IMR-90 (cell line): ENCODE measurements around the gene PPM1F.

Experiments used
- BHLHE40 ChIP-seq: fragments of 150-350 bp; IDR thresholded peaks from 2 replicates; pipeline ENCODE4 v1.6.1; 2016; ENCODE audit warnings: mild to moderate bottlenecking, low read depth, low read length
- CTCF ChIP-seq: conservative IDR thresholded peaks from 2 replicates; pipeline ENCODE4 v1.5.1; 2012; ENCODE audit warnings: mild to moderate bottlenecking, low read depth, low read length, improper control_type of control experiment
- ELK1 ChIP-seq: fragments of 150-350 bp; IDR thresholded peaks from 2 replicates; pipeline ENCODE4 v1.6.1; 2016; ENCODE audit warnings: low read depth, mild to moderate bottlenecking, low read length, moderate library complexity, borderline replicate concordance
- MAFK ChIP-seq: IDR thresholded peaks from 2 replicates; pipeline ENCODE4 v1.6.1; 2012; ENCODE audit warnings: low read depth, low read length, improper control_type of control experiment
- MXI1 ChIP-seq: IDR thresholded peaks from 2 replicates; pipeline ENCODE4 v1.6.1; 2012; ENCODE audit warnings: low read depth, mild to moderate bottlenecking, low read length, moderate library complexity, borderline replicate concordance
- POLR2A ChIP-seq: IDR thresholded peaks from 2 replicates; pipeline ENCODE4 v1.6.1; 2012; ENCODE audit warnings: mild to moderate bottlenecking, low read depth, low read length
- RFX5 ChIP-seq: IDR thresholded peaks from 2 replicates; pipeline ENCODE4 v1.8.0; 2012; ENCODE audit warnings: low read depth, mild to moderate bottlenecking, low read length, moderate library complexity
- USF2 ChIP-seq: fragments of 150-350 bp; IDR thresholded peaks from 2 replicates; pipeline ENCODE4 v1.6.1; 2017; ENCODE audit warnings: mild to moderate bottlenecking, antibody characterized with exemption, low read length, low read depth

- TF ChIP-seq ELK1 (no peak), CTCF (no peak), POLR2A (no peak), USF2 (no peak), BHLHE40 (no peak), MAFK (no peak), RFX5 (no peak), MXI1 (no peak)
These were observed 30.1 kb downstream of the PPM1F start for GRCh38 chr22:21922370-21923162.
